ENCODE data around the gene LAG3. TPM values are rescaled to one million over a fixed set of nuclear protein-coding genes. Genes with fewer than 3 reads are reported as not detected.

LAG3 gene
- total RNA-seq, 2 experiments from 2014 or later: 0.19 TPM; not detected in 1

GRCh38 chr12:6780573-6780972 lies 8.3 kb downstream of the LAG3 start:
- no TSS peak for BruUV-seq (replicated peaks)
- ChIA-PET POLR2A (interaction anchor here (0.5 to 1.5 kb wide), 4 partner anchors 27 to 36 kb away, joined by 3 to 4 read pairs (median 4); partner anchors contain the start of gene MLF2), CTCF (ENCODE audit: unreplicated experiment) (interaction anchor here (0.7 to 0.9 kb wide), 2 partner anchors 14 to 16 kb away, joined by 3 read pairs; no protein-coding TSS in a partner anchor)
- H3K4me1 ChIP-seq (ENCODE audit: insufficient read depth, low read length, poor library complexity, severe bottlenecking): peaks cover 54% of the 10 kb centered on the region
- no peaks in the 10 kb centered on the region for H3K79me2 ChIP-seq (ENCODE audit: insufficient read depth, low read depth, low read length)
- H4K20me1 ChIP-seq (ENCODE audit: insufficient read depth, low read length): no peaks in the 10 kb centered on the region
- no peak overlapping the region for H2AFZ ChIP-seq (ENCODE audit: low read length)
- H3K4me3 ChIP-seq (ENCODE audit: low read depth, low read length, poor library complexity, severe bottlenecking): no peak overlapping the region
- no peak overlapping the region for H3K27ac ChIP-seq (ENCODE audit: low read depth, low read length, poor library complexity, severe bottlenecking)
- TF ChIP-seq EZH2phosphoT487 (IDR thresholded peaks at IDR 0.05; ENCODE audit: borderline replicate concordance, low read depth, low read length): no peak
- no peak for TF ChIP-seq CTCF (conservative IDR thresholded peaks at IDR 0.05; ENCODE audit: low read length)
- no peak for DNase-seq (ENCODE audit: low spot score)
- no peaks in the 10 kb centered on the region for H3K9me3 ChIP-seq (ENCODE audit: low read length)
- H3K9me2 ChIP-seq (ENCODE audit: insufficient read depth, low read length): no peaks in the 10 kb centered on the region
- intact Hi-C loops (cut with micrococcal nuclease; ENCODE audit: unreplicated experiment): loop anchor here (5.0 kb wide), 1 partner anchor 47 kb away; the partner anchor contains the start of gene P3H3
- no peaks in the 10 kb centered on the region for H3K36me3 ChIP-seq (ENCODE audit: insufficient read depth, low read length)
- H3K4me2 ChIP-seq (ENCODE audit: low read length): no peak overlapping the region

DNA sequence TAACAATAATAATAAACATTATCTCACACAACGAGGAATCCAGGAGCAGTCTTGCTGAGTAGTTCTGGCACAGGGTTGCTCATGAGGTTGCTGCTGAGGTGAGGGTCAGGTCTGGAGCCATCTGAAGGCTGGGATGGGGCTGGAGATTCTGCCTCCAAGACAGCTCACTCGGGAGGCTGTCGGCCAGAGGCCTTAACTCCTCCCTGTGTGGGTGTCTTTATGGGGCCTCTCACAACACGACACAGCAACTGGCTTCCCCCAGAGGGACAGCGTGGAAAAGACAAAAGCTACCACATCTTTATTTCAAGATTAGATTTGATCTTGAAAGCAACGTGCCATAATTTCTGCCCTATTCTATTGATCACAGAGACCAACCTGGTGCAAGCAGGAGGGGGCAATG lies 9.8 kb downstream of the LAG3 start:
- Histone ChIP-seq H3K9me3 (ENCODE audit: low read length) (no peaks in the 10 kb centered on the region), H3K4me2 (ENCODE audit: low read length) (no peak overlapping the region), H3K36me3 (ENCODE audit: insufficient read depth, low read length) (no peaks in the 10 kb centered on the region), H3K79me2 (ENCODE audit: insufficient read depth, low read depth, low read length) (no peaks in the 10 kb centered on the region), H4K20me1 (ENCODE audit: insufficient read depth, low read length) (no peaks in the 10 kb centered on the region), H3K4me1 (ENCODE audit: insufficient read depth, low read length, poor library complexity, severe bottlenecking) (peaks cover 54% of the 10 kb centered on the region), H3K4me3 (ENCODE audit: low read depth, low read length, poor library complexity, severe bottlenecking) (no peak overlapping the region), H3K27ac (ENCODE audit: low read depth, low read length, poor library complexity, severe bottlenecking) (no peak overlapping the region), H3K9me2 (ENCODE audit: insufficient read depth, low read length) (no peaks in the 10 kb centered on the region), H2AFZ (ENCODE audit: low read length) (peak overlapping the region; percentile 29; the same call in 1 of the 2 replicates)
- TF ChIP-seq EZH2phosphoT487 (IDR thresholded peaks at IDR 0.05; ENCODE audit: borderline replicate concordance, low read depth, low read length) (no peak), CTCF (conservative IDR thresholded peaks at IDR 0.05; ENCODE audit: low read length) (no peak)
- no TSS peak for BruUV-seq (replicated peaks)
- intact Hi-C loops (cut with micrococcal nuclease; ENCODE audit: unreplicated experiment): loop anchor here (5.0 kb wide), 1 partner anchor 45 kb away; the partner anchor contains the start of gene P3H3
- no peak for DNase-seq (ENCODE audit: low spot score)
- ChIA-PET CTCF (ENCODE audit: unreplicated experiment) (interaction anchor here (2.2 kb wide), 1 partner anchor 29 kb away, joined by 6 read pairs; the partner anchor contains the start of gene MLF2), POLR2A (interaction anchor here (0.6 to 2.0 kb wide), 3 partner anchors 11 to 248 kb away, joined by 3 to 7 read pairs (median 4); partner anchors contain the start of genes COPS7A and GAPDH)
